ENCODE measurements around the gene CHD1L.

DNA sequence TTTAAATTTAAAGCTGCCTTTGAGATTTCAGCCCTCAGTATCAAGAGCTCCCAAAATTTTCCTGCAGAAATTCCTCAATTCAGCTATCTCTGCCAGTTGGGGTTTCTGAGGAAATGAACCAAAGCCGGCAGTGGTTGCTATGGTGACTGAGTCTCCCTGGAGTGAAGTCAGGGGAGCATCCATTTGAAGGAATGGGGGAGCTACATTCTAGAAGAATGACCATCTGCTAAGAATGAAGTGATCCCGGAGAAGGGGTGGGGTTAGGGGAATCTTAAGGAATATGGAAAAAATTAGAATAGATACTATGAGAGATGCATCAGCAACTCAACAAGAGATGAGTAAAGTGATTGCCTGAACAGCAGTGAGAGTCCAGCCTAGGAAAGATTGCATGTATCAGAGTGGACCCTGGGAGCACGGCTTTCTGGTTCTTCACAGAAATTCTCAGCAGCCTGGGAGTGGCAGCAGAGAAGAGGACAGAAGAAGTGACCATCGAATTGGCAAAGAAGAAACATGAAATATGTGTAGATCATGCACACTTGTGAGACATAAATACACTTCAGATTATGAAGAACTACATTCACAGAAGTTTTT is 94.7 kb downstream of the CHD1L start:
- TF ChIP-seq CTCF (IDR thresholded peaks at IDR 0.05; ENCODE audit: insufficient read depth, low read length): no peak
- no peak for TF ChIP-seq SPI1 (IDR thresholded peaks at IDR 0.05; ENCODE audit: borderline replicate concordance, low read depth)
- no peak for TF ChIP-seq GABPA (IDR thresholded peaks at IDR 0.05; ENCODE audit: low read depth)
